Stomach (tissue), 9 donors: Measurements from ENCODE around the gene MED25. TPM values are rescaled to one million over a fixed set of nuclear protein-coding genes. Genes with fewer than 3 reads are reported as not detected.

Source experiments
- DNase-seq, 2 donors: peaks; one replicate each; pipeline versions ENCODE4 v3.0.0 to v3.0.0-alpha.2; 2013 to 2019
- H3K27ac ChIP-seq, 5 donors: fragments of 200-600 bp in 4 of 5; sonication (generic) in 4 of 5; one replicate each; pipeline ENCODE4 v1.5.1; 2013 to 2019; ENCODE audit warnings: mild to moderate bottlenecking in 1 of 5, moderate library complexity in 1 of 5
- H3K27me3 ChIP-seq, 3 donors: fragments of 200-600 bp; sonication (generic); one replicate each; pipeline ENCODE4 v1.5.1; 2017 to 2019; ENCODE audit warnings: mixed run types in 1 of 3
- H3K36me3 ChIP-seq, 4 donors: fragments of 200-600 bp; sonication (generic); 1 replicate in 3 of 4; 2 replicates in 1 of 4; pipeline ENCODE4 v1.5.1; 2016 to 2019
- H3K4me1 ChIP-seq, 4 donors: fragments of 200-600 bp; sonication (generic); one replicate each; pipeline ENCODE4 v1.5.1; 2016 to 2019
- H3K4me3 ChIP-seq, 4 donors: fragments of 200-600 bp; sonication (generic) in 3 of 4; one replicate each; pipeline ENCODE4 v1.5.1; 2016 to 2019; ENCODE audit warnings: mild to moderate bottlenecking in 1 of 4
- H3K9me3 ChIP-seq, 4 donors: fragments of 200-600 bp; sonication (generic); one replicate each; pipeline ENCODE4 v1.5.1; 2016 to 2019
- EP300 ChIP-seq: sonication (generic); formaldehyde crosslinking; IDR thresholded peaks from one replicate; pipeline ENCODE4 v1.6.1; 2017; ENCODE audit warnings: antibody characterized with exemption
- POLR2A ChIP-seq, 4 donors: fragments of 450-650 bp; IDR thresholded peaks; one replicate each; pipeline ENCODE4 v1.6.1; 2016; ENCODE audit warnings: antibody characterized with exemption in 4 of 4, control low read depth in 2 of 4, mild to moderate bottlenecking in 1 of 4, moderate library complexity in 1 of 4
- POLR2AphosphoS5 ChIP-seq, 3 donors: sonication (generic); formaldehyde crosslinking; IDR thresholded peaks; one replicate each; pipeline ENCODE4 v1.6.1; 2016; ENCODE audit warnings: antibody characterized with exemption in 3 of 3
- WGBS, 5 donors: extraction: QIAGEN DNeasy Blood & Tissue Kit in 3 of 5; methylation state at CpG; one replicate each; pipeline versions ENCODE4 v1.1.5 to v1.1.7; 2013 to 2018; 5-methylcytosine and 5-hydroxymethylcytosine counted together
- intact Hi-C: fragments of 100-400 bp; cut with DNase I; formaldehyde crosslinking; loops from one replicate; pipeline ENCODE4 v1.15.1; 2023; ENCODE audit warnings: low total_unique reads
- polyA plus RNA-seq, 3 donors: library from polyadenylated mRNA; stranded (reverse); fragments of 200-250 nt; gene quantifications; one replicate each; pipeline ENCODE4 v1.2.3, GENCODE V29; 2013
- total RNA-seq, 5 donors: library from RNA; depleted of rRNA; stranded (reverse); fragments of >200 nt; gene quantifications; one replicate each; pipeline versions ENCODE4 v1.1.0 to v1.2.3, GENCODE V29; 2014 to 2016
- TF ChIP-seq, protein P1 (sequence below), 7 experiments: fragments of 450-650 bp in 4 of 7; fragments of 200-600 bp in 3 of 7; sonication (generic) in 3 of 7; IDR thresholded peaks; one replicate each; pipeline ENCODE4 v1.5.1; 2016 to 2019; ENCODE audit warnings: antibody characterized with exemption in 7 of 7, control low read depth in 2 of 7, mild to moderate bottlenecking in 1 of 7
- donor health status: healthy with polysubstance abuse.
- donor health status: Bipolar disorder and iron deficiency.
- donor health status: healthy.

Gene MED25
- total and polyA plus RNA-seq, 8 donors = 18.0 to 387 (median 57.6) TPM

DNA sequence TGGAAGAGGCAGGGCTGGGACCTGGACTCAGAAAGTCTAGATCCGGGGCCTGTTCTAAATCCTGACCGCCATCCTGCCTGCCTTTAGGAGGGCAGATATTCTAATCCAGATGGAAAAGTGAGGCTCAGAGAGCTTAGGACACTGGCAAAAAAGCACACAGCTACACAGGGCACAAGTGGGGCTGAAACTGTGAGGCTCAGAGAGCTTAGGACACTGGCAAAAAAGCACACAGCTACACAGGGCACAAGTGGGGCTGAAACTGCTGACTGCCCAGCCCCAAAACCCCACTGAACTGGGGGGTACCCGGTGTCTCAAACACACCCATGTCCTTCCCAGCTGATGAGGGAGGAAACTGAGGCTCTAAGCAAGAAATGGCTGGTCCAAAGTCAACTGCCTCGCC, 57.1 kb downstream of the MED25 start:
- 82 to 91% (median 85%) methylated on average over 4 of the region's 4 CpGs for WGBS, 5 donors
- Histone ChIP-seq H3K27me3 (no peaks in the 10 kb centered on the region), H3K4me3 (peak overlapping the region in 3 of 4 donors; percentile 73 to 100 (median 93)), H3K36me3 (peaks cover 11 to 49% (median 42%) of the 10 kb centered on the region in 4 donors), H3K4me1 (peaks cover 31 to 60% (median 46%) of the 10 kb centered on the region in 4 donors), H3K27ac (peak overlapping the region in 4 of 5 donors; percentile 98 to 100 (median 98)), H3K9me3 (no peaks in the 10 kb centered on the region)
- intact Hi-C loops = no loop called here
- DNase-seq = no peak
- TF ChIP-seq POLR2AphosphoS5 (IDR thresholded peaks at IDR 0.05) = no peak
- TF ChIP-seq, protein P1, sequence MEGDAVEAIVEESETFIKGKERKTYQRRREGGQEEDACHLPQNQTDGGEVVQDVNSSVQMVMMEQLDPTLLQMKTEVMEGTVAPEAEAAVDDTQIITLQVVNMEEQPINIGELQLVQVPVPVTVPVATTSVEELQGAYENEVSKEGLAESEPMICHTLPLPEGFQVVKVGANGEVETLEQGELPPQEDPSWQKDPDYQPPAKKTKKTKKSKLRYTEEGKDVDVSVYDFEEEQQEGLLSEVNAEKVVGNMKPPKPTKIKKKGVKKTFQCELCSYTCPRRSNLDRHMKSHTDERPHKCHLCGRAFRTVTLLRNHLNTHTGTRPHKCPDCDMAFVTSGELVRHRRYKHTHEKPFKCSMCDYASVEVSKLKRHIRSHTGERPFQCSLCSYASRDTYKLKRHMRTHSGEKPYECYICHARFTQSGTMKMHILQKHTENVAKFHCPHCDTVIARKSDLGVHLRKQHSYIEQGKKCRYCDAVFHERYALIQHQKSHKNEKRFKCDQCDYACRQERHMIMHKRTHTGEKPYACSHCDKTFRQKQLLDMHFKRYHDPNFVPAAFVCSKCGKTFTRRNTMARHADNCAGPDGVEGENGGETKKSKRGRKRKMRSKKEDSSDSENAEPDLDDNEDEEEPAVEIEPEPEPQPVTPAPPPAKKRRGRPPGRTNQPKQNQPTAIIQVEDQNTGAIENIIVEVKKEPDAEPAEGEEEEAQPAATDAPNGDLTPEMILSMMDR (IDR thresholded peaks at IDR 0.05) = no peak
- TF ChIP-seq EP300 = no peak
- no peak for TF ChIP-seq POLR2A (IDR thresholded peaks at IDR 0.05)

DNA sequence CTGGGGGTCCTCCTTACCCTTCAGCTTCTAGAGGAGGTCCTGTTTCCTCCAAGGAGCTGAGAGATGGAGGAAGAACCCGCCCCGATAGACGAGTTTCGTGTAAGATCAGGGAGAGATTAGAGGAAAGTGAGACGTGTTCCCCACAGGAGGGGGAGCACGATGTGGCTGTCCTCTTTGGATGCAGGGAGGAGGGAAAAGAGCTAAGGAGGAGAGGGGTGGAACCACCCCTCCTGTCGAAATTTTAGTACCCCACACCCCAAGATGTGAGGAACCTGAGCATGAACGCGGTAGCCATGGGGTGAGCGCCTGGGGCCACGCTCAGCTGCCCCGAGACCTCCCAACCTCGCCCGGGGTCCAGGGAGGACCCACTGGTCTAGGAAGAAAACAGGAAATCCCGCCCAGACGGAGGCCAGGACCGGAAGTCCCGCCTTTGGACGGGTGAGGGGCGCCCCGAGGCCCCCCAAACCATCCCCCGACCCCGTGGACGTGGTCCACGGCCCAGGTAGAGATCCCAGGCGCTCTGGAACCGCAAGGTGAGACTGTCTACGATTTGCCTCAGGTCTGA, 57.9 kb downstream of the MED25 start:
- DNase-seq = peak in 1 of 2 donors; percentile 87
- H3K4me3 ChIP-seq = peak overlapping the region; percentile 73 to 100 (median 92)
- H3K27me3 ChIP-seq = no peaks in the 10 kb centered on the region
- H3K9me3 ChIP-seq = no peaks in the 10 kb centered on the region
- H3K27ac ChIP-seq = peak overlapping the region; percentile 86 to 100 (median 98)
- no peak for TF ChIP-seq POLR2AphosphoS5 (IDR thresholded peaks at IDR 0.05)
- 0 to 1% (median 1%) methylated on average over 20 to 28 of the region's 28 CpGs for WGBS, 5 donors
- H3K36me3 ChIP-seq = peaks cover 18 to 53% (median 46%) of the 10 kb centered on the region in 4 donors
- intact Hi-C loops = no loop called here
- peaks cover 23 to 53% (median 39%) of the 10 kb centered on the region in 4 donors for H3K4me1 ChIP-seq

DNA sequence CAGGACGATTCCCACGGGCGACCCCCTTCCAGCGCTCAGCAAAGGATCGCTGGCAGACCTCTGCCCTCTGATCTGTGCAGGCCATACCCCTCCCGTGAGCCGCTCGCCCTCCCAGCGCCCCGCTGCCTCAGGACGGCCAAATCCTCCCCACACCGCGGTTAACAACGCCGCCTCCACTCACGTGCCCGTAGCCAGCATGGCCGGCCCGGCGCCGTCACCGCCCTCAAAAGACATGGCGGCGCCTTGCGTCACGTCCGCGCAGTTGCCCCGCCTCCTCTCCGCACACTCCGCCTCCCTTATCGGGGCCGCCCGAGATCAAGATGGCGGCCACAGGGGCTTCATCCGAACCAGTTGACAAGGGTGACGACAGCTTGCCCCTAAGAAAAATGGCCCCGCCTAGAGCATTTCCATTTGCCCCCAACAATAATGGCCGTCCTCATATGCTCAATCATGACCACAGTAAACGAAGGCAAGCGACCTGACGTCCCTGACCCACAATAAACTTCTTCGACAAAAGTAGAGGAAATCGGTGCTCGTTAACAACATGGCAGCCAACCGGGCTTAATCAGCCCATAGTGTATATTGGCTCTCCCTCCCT, 58.4 kb downstream of the MED25 start:
- peak overlapping the region; percentile 96 to 100 (median 98) for H3K27ac ChIP-seq
- peaks cover 23 to 53% (median 37%) of the 10 kb centered on the region in 4 donors for H3K4me1 ChIP-seq
- H3K4me3 ChIP-seq = peak overlapping the region; percentile 73 to 100 (median 92)
- H3K36me3 ChIP-seq = peaks cover 18 to 53% (median 46%) of the 10 kb centered on the region in 4 donors
- no peaks in the 10 kb centered on the region for H3K9me3 ChIP-seq
- no peaks in the 10 kb centered on the region for H3K27me3 ChIP-seq
- 0 to 1% (median 0%) methylated on average over 28 to 46 of the region's 46 CpGs for WGBS, 5 donors
- peak; percentile 99 to 100 for DNase-seq
- intact Hi-C loops = no loop called here
- peak in 2 of 3 donors; percentile 74 to 95 for TF ChIP-seq POLR2AphosphoS5 (IDR thresholded peaks at IDR 0.05)
- TF ChIP-seq POLR2A (IDR thresholded peaks at IDR 0.05) = no peak

DNA sequence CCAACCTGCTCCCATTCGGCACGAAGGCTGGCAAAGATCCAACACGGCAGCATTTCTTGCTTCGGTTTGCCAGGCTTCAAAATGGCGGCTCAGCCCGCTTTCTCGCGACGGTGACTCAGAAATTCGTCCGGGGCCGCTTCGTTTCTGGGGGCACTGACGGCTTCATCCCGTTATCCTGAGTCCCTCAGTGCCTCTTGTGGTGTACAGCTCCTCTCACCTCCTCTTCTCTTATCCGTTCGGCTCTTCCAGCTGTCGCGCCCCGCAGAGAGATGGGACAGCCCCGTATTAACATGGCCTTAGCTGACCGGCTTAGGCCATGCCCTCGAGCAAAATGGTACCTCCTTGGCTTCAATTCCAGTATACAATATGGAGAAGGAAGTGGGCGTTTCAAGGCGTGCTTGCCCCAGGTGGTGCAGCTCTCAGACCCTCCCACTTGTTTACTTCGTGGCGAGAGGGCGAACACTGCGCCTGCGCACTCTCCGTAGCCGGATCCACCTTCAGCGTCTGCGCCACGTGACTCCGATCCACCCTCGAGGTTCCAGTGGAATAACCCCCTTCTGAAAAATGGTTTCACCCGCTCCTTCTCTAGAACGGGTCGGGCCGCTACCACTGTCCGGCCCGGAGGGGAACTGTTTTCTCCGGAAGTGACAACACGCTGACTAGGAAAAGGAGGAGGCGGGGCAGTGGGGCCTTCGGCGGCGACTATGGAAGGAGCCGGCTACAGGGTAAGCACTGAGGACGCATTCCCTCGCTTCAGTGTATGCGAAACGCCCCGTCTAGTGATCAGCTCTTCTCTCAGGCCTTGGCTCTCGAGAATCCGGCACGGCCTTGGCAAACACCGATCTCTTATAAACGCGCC, 59.2 kb downstream of the MED25 start, which contains the start of the genes AKT1S1 and TBC1D17:
AKT1S1 (minus strand) TSS at position 336 of the 859 bp plus-strand sequence. CDS start 4,060 bp downstream, outside the sequence.
TBC1D17 (plus strand) TSS at position 683 of the 859 bp plus-strand sequence; CDS start at position 705, 22 bp downstream.
- peak; percentile 99 to 100 for DNase-seq
- H3K36me3 ChIP-seq = peaks cover 24 to 55% (median 50%) of the 10 kb centered on the region in 4 donors
- peaks cover 23 to 48% (median 37%) of the 10 kb centered on the region in 4 donors for H3K4me1 ChIP-seq
- 0 to 1% (median 0%) methylated on average over 41 to 61 of the region's 61 CpGs for WGBS, 5 donors
- no peaks in the 10 kb centered on the region for H3K9me3 ChIP-seq
- H3K27me3 ChIP-seq = no peaks in the 10 kb centered on the region
- H3K4me3 ChIP-seq = peak within 1 kb of the TSS; percentile 73 to 100 (median 92)
- peak within 1 kb of the TSS; percentile 98 to 100 (median 98) for H3K27ac ChIP-seq
- TF ChIP-seq POLR2A (IDR thresholded peaks at IDR 0.05) (peak in 2 of 4 donors; percentile 59 to 77), POLR2AphosphoS5 (IDR thresholded peaks at IDR 0.05) (peak; percentile 74 to 88 (median 78)), EP300 (no peak)
- TF ChIP-seq, protein P1 (IDR thresholded peaks at IDR 0.05) = no peak
- intact Hi-C loops = no loop called here
